NCI-H1694 treated with DMSO at 0.1 percent for 48 hours (cell line): ENCODE data around the gene SLC9B1.
"Not testable (repeated sequence)": the region's sequence is repeated elsewhere in the genome, so short reads cannot be mapped to it uniquely, and the experiment has no call there.

Experiments used
- DNase-seq: peaks from one replicate; lab custom pipeline; 2025; lab: John Stamatoyannopoulos, UW

SLC9B1 gene

GRCh38 chr4:103011378-103012025 is 8.0 kb downstream of the SLC9B1 start:
- DNase-seq, result no peak

- DNase-seq, result no peak
Observed at GRCh38 chr4:103010804-103011203, 8.7 kb downstream of the SLC9B1 start.

DNA sequence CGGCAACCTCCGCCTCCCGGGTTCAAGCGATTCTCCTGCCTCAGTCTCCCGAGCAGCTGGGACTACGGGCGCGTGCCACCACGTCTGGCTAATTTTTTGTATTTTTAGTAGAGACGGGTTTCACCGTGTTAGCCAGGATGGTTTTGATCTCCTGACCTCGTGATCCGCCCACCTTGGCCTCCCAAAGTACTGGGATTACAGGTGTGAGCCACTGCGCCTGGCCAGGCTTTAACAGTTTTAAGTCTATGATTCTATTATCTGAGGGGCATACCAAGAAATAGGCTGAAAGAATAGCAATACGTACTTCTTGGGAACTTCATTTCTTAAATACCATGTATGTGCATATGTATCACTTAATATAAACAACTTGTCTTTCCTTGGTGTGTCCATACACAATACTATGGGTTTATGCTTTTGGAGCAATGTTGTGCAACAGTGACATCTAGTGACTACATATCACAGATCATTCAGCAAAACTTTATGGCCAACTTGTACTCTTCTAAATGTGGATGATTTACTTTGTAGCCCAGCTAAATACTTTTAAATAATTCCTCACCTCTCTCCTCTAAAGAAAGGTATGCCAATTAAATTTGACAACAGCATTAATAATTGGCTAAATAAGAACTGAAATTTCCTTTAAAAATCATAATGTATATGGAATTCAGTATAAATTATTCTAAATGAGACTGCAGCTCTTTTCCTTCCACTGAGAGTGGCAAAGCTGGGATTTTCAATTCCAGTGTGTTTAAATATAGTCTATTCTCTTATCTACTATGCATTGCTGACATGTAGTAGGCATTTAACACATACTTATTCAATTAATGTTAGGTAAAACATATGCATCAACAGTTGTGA is 10.4 kb downstream of the SLC9B1 start:
- DNase-seq, result peak; percentile 60

GRCh38 chr4:103002551-103002950 is 17.0 kb downstream of the SLC9B1 start:
- DNase-seq, result no peak

GRCh38 chr4:102994803-102995202 is 24.7 kb downstream of the SLC9B1 start:
- no peak for DNase-seq

GRCh38 chr4:102993985-102994384 is 25.5 kb downstream of the SLC9B1 start:
- not testable (repeated sequence) for DNase-seq

DNA sequence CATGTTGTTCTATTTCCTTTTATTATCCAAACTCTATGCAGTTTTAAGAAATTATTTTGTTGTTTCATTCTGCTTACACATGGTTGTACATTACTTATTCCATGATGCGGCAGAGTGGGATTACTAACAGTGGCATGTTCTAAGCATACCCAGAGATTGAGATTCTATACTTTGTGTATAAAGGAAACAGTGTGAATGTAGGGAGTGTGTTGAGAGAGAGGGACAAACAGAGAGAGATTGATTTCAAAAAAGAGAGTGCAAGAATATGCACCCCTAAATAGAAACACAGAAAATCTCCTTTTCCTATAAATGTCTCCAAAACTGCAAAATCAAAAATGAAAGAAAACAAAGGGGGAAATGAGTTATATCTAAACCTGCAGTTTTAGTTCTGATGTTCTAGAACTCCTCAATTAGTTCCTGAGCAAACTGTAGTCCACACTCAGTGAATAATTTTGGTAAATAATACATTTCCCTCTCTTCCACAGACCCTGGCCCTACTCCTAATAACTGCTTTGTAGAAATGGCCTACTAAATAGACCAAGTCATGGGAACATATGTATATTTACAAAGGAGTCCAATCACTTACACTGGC is 31.0 kb downstream of the SLC9B1 start:
- no peak for DNase-seq

- DNase-seq, result no peak
Observed at GRCh38 chr4:102981005-102981404, 38.5 kb downstream of the SLC9B1 start.

- DNase-seq, result not testable (repeated sequence)
Observed at GRCh38 chr4:102961813-102962212, 57.7 kb downstream of the SLC9B1 start.

DNA sequence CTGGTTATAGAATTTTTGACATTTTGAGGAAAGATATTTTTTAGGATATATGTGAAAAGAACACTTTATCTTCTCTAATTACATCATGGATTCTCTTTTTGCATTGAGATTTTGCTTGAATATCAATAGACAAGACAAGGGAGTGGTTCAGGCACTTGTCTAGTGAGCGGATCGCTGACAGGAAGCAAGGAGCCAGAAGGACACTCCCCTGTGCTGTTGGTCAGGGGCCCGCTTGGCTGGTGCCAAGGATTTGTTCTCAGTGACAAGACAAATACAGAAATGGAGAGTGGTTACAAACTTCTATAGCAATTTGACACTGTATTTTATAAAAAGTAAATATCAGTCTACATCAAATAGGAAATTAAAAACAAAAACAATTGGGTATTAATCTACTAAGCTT is 60.0 kb downstream of the SLC9B1 start:
- DNase-seq, result no peak

GRCh38 chr4:102945066-102945465 is 74.4 kb downstream of the SLC9B1 start:
- no peak for DNase-seq

- DNase-seq, result not testable (repeated sequence)
Observed at GRCh38 chr4:102938063-102938462, 81.4 kb downstream of the SLC9B1 start.

GRCh38 chr4:102935716-102936115 is 83.8 kb downstream of the SLC9B1 start:
- no peak for DNase-seq

DNA sequence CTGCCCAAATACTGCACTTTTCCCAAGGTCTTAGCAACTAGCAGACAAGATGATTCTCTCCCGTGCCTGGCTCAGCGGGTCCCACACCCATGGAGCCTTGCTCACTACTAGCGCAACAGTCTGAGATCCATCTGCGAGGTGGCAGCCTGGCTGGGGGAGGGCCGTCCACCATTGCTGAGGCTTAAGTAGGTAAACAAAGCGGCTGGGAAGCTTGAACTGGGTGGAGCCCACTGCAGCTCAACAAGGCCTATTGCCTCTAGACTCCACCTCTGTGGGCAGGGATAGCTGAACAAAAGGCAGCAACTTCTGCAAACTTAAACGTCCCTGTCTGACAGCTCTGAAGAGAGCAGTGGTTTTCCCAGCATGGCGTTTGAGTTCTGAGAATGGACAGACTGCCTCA is 99.8 kb downstream of the SLC9B1 start:
- DNase-seq, result not testable (repeated sequence)

GRCh38 chr4:102918859-102919258 is 100.6 kb downstream of the SLC9B1 start:
- no peak for DNase-seq

- DNase-seq, result no peak
Observed at GRCh38 chr4:102901804-102902203, 117.7 kb downstream of the SLC9B1 start.

GRCh38 chr4:102897610-102898009 is 121.9 kb downstream of the SLC9B1 start:
- DNase-seq, result not testable (repeated sequence)

GRCh38 chr4:102896547-102896946 is 123.0 kb downstream of the SLC9B1 start:
- DNase-seq, result not testable (repeated sequence)

DNA sequence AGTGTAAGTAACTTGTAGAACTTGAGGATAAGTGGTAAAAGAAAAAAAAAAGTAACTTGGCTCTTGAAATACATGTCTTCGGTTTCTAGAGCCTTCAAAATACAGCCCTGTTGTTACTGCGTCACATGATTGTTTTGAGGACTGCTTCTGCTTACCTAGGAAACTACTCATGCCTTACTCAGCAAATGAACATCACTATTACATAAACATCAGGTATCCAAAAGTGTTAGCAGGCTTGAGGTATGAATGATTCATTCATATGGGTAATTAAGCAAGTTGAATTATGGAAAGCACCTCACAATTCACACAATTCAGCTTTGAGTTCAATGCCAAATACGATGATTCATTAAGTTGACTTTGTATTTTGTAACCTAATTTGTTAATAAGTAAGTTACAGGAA is 129.6 kb downstream of the SLC9B1 start:
- not testable (repeated sequence) for DNase-seq

- DNase-seq, result not testable (repeated sequence)
Observed at GRCh38 chr4:102888570-102888969, 130.9 kb downstream of the SLC9B1 start.

DNA sequence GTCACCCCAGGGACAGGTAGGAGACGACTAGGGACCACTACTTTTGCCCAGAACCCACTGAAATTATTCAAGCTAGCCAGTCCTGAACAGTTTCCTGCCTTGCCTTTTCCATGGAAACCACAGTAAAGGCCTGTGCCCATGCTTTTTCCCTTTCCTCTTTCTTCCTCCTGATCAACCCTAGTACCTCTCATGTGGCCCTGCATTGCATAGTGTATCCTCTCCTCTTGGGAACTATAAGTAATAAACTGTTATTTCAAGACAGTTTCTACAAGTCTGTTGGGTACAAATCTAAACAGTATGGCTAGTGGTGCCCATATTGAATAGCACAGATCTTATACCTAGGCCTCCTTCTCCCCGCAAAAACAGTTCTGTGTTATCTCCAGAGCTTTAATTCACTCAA is 136.2 kb downstream of the SLC9B1 start:
- no peak for DNase-seq

GRCh38 chr4:102881343-102881742 is 138.2 kb downstream of the SLC9B1 start:
- no peak for DNase-seq

GRCh38 chr4:102878901-102879300 is 140.6 kb downstream of the SLC9B1 start:
- no peak for DNase-seq
